WTC11 (cell line): ENCODE data around the gene PAM.

ENCODE experiments used
- CTCF ChIP-seq: fragments of 200-600 bp; IDR thresholded peaks from 2 replicates; pipeline ENCODE4 v1.8.0; 2022; ENCODE audit warnings: antibody characterized with exemption
- TCF7 ChIP-seq: sonication (generic); formaldehyde crosslinking; IDR thresholded peaks from 2 replicates; pipeline ENCODE4 v1.8.0; 2022; ENCODE audit warnings: mild to moderate bottlenecking, low read depth, missing genetic modification reagents, moderate library complexity
- ZNF232 ChIP-seq: sonication (generic); formaldehyde crosslinking; IDR thresholded peaks from 2 replicates; pipeline ENCODE4 v1.8.0; 2022; ENCODE audit warnings: mild to moderate bottlenecking, missing genetic modification reagents

- TF ChIP-seq ZNF232 (CRISPR knock-in tag) (no peak), TCF7 (CRISPR knock-in tag) (no peak), CTCF (no peak)
These were observed 95.4 kb downstream of the PAM start for GRCh38 chr5:102850503-102850902.
